ENCODE data around the gene CACNG7. TPM values are rescaled to one million over a fixed set of nuclear protein-coding genes. Genes with fewer than 3 reads are reported as not detected.

The CACNG7 gene
- total RNA-seq, 3 donors from 2014 or later: 0.54 TPM; not detected in 2

- H3K4me1 ChIP-seq (ENCODE audit: low read depth): no peaks in the 10 kb centered on the region
- H3K9me3 ChIP-seq: no peaks in the 10 kb centered on the region
- no peak overlapping the region for H3K4me3 ChIP-seq
- DNase-seq (no peak), ATAC-seq (no peak)
- intact Hi-C loops (cut with DNase I, micrococcal nuclease): no loop called here
- no peak for TF ChIP-seq CTCF (IDR thresholded peaks at IDR 0.05)
- no peaks in the 10 kb centered on the region for H3K36me3 ChIP-seq (ENCODE audit: low read depth)
Observed at GRCh38 chr19:53960886-53961285, 51.8 kb downstream of the CACNG7 start.

GRCh38 chr19:53961523-53962356 is 52.7 kb downstream of the CACNG7 start:
- Histone ChIP-seq H3K9me3 (no peaks in the 10 kb centered on the region), H3K36me3 (ENCODE audit: low read depth) (no peaks in the 10 kb centered on the region), H3K4me3 (no peak overlapping the region), H3K4me1 (ENCODE audit: low read depth) (no peaks in the 10 kb centered on the region)
- DNase-seq (no peak), ATAC-seq (no peak)
- no peak for TF ChIP-seq CTCF (IDR thresholded peaks at IDR 0.05)
- intact Hi-C loops (cut with DNase I, micrococcal nuclease): no loop called here

- TF ChIP-seq CTCF (IDR thresholded peaks at IDR 0.05): no peak
- DNase-seq: no peak
- Histone ChIP-seq H3K36me3 (ENCODE audit: low read depth) (no peaks in the 10 kb centered on the region), H3K9me3 (no peaks in the 10 kb centered on the region), H3K4me3 (no peak within 1 kb of the TSS), H3K4me1 (ENCODE audit: low read depth) (no peaks in the 10 kb centered on the region)
- ATAC-seq: no peak
- intact Hi-C loops (cut with DNase I, micrococcal nuclease): no loop called here
Observed at GRCh38 chr19:53962887-53963431, 53.9 kb downstream of the CACNG7 start, which contains the start of gene CACNG8. Gene CACNG8, plus strand, starts transcription at chr19:53962937.

GRCh38 chr19:53965091-53965490 is 56.0 kb downstream of the CACNG7 start:
- Histone ChIP-seq H3K4me3 (no peak overlapping the region), H3K36me3 (ENCODE audit: low read depth) (no peaks in the 10 kb centered on the region), H3K4me1 (ENCODE audit: low read depth) (no peaks in the 10 kb centered on the region), H3K9me3 (no peaks in the 10 kb centered on the region)
- intact Hi-C loops (cut with DNase I, micrococcal nuclease): no loop called here
- ATAC-seq (no peak), DNase-seq (no peak)
- TF ChIP-seq CTCF (IDR thresholded peaks at IDR 0.05): no peak

GRCh38 chr19:53966931-53967330 is 57.9 kb downstream of the CACNG7 start:
- intact Hi-C loops (cut with DNase I, micrococcal nuclease): no loop called here
- ATAC-seq (no peak), DNase-seq (no peak)
- Histone ChIP-seq H3K36me3 (ENCODE audit: low read depth) (no peaks in the 10 kb centered on the region), H3K4me1 (ENCODE audit: low read depth) (no peaks in the 10 kb centered on the region), H3K4me3 (no peak overlapping the region), H3K9me3 (no peaks in the 10 kb centered on the region)
- no peak for TF ChIP-seq CTCF (IDR thresholded peaks at IDR 0.05)
